Measurements from ENCODE around the gene CPB1. TPM values are rescaled to one million over a fixed set of nuclear protein-coding genes. Genes with fewer than 3 reads are reported as not detected.
A peak's percentile ranks its signal among the peaks of the same experiment; 100 is the strongest.

The CPB1 gene
- total and polyA plus RNA-seq, 2 of the 8 experiments (the other 6 are each of a cell fraction or from before 2014, with no cell fraction given) = not detected

DNA sequence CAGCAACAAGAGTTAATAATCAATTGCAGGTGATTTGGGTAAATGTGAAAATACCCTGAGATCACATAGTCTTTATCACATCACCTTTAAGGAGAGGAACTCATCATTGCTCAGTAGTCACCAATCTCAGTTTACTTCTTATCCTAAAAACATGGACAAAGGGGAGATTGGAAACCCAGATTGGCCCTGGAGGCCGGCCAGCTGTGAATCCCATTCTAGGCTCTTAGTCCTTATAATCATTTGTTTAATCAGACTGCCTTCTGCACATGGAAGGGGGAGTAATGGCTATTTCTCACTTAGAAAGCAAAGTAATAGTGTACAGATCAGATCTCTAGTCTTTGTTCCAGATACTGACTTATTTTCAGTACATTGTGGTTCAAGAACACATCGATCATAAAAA is 37.2 kb upstream of the CPB1 start:
- Histone ChIP-seq H2BK120ac (replicated peaks; ENCODE audit: low read depth, low read length) (no peak overlapping the region), H4K8ac (ENCODE audit: extremely low read depth, insufficient read depth, low read length) (no peak overlapping the region), H3K4me2 (ENCODE audit: insufficient read depth in 1 of 2, low read depth in 2 of 2, low read length in 2 of 2) (no peak overlapping the region), H4K5ac (ENCODE audit: insufficient read length, low read depth, low read length) (no peak overlapping the region), H3K56ac (replicated peaks; ENCODE audit: insufficient read length, low read depth, low read length) (no peak overlapping the region), H3K79me1 (ENCODE audit: low read depth, low read length) (no peaks in the 10 kb centered on the region), H3K9me3 (ENCODE audit: insufficient read depth in 2 of 2, low read depth in 1 of 2, low read length in 1 of 2) (peaks cover 10 to 13% of the 10 kb centered on the region in 2 experiments; a peak in 3 of 4 replicates), H3K18ac (ENCODE audit: extremely low read depth, low read length) (no peak overlapping the region), H2AK5ac (ENCODE audit: low read depth, low read length) (no peak overlapping the region), H2BK5ac (ENCODE audit: low read depth, low read length) (no peak overlapping the region), H3K14ac (ENCODE audit: insufficient read length) (no peak overlapping the region), H3K27me3 (replicated peaks in 1 of 4; ENCODE audit: control insufficient read depth in 3 of 4, extremely low read depth in 1 of 4, insufficient read depth in 3 of 4, low read length in 3 of 4) (no peaks in the 10 kb centered on the region), H3K9ac (replicated peaks in 1 of 4; ENCODE audit: extremely low read depth in 1 of 4, low read depth in 3 of 4, low read length in 3 of 4) (no peak overlapping the region), H2BK12ac (ENCODE audit: low read depth, low read length) (no peak overlapping the region), H3K4me1 (replicated peaks in 1 of 4; ENCODE audit: control insufficient read depth in 3 of 4, insufficient read depth in 4 of 4, low read length in 3 of 4) (no peaks in the 10 kb centered on the region), H3K23ac (ENCODE audit: insufficient read length) (no peak overlapping the region), H3K23me2 (ENCODE audit: low read depth, low read length) (no peaks in the 10 kb centered on the region), H3K27ac (ENCODE audit: low read depth, low read length) (no peak overlapping the region), H2BK15ac (ENCODE audit: low read length) (no peak overlapping the region), H3K4me3 (ENCODE audit: extremely low read depth in 1 of 4, insufficient read depth in 2 of 4, low read depth in 3 of 4, low read length in 4 of 4) (no peak overlapping the region), H3K4ac (replicated peaks; ENCODE audit: insufficient read length, low read depth, low read length) (no peak overlapping the region), H4K20me1 (replicated peaks in 1 of 2; ENCODE audit: control insufficient read depth in 1 of 2, insufficient read depth in 2 of 2, low read length in 2 of 2) (no peaks in the 10 kb centered on the region), H3K79me2 (ENCODE audit: control insufficient read depth in 1 of 2, insufficient read depth in 2 of 2, low read length in 2 of 2) (no peaks in the 10 kb centered on the region), H3K36me3 (ENCODE audit: control insufficient read depth in 2 of 4, insufficient read depth in 4 of 4, low read length in 3 of 4) (no peaks in the 10 kb centered on the region; a peak in 1 of 8 replicates), H2BK20ac (ENCODE audit: low read length) (no peak overlapping the region), H4K91ac (replicated peaks; ENCODE audit: insufficient read length, low read length) (no peak overlapping the region), H2AFZ (ENCODE audit: low read length) (no peak overlapping the region)
- TF ChIP-seq ZNF274 (IDR thresholded peaks at IDR 0.05; ENCODE audit: borderline replicate concordance, extremely low read depth, low read length) (no peak), ASH2L (IDR thresholded peaks at IDR 0.05; ENCODE audit: low read length) (no peak), EZH2 (IDR thresholded peaks at IDR 0.05; ENCODE audit: low read depth, low read length, severe bottlenecking) (no peak), EP300 (IDR thresholded peaks at IDR 0.05; ENCODE audit: borderline replicate concordance in 1 of 2, low read depth in 2 of 2, low read length in 2 of 2) (no peak), RBBP5 (IDR thresholded peaks at IDR 0.05; ENCODE audit: borderline replicate concordance, low read depth, low read length) (no peak), MAFK (IDR thresholded peaks at IDR 0.05; ENCODE audit: low read depth, low read length) (no peak), TBP (IDR thresholded peaks at IDR 0.05; ENCODE audit: low read depth, low read length) (no peak), SIN3A (conservative IDR thresholded peaks at IDR 0.05 in 1 of 2, IDR thresholded peaks at IDR 0.05 in 1 of 2; ENCODE audit: low read depth in 1 of 2, low read length in 2 of 2) (no peak)
- POLR2A ChIA-PET (ENCODE audit: partially characterized antibody) = no interaction called here
- FAIRE-seq (peak; percentile 28), DNase-seq (ENCODE audit: low read depth in 1 of 2, low spot score in 2 of 2) (no peak)
- 85% methylated on average over 2 of the region's 2 CpGs; no CpG with 5 or more reads in 1 of the 2 experiments for WGBS, 2 experiments (ENCODE audit: extremely low coverage in 1 of 2, insufficient coverage in 1 of 2, insufficient read length in 1 of 2, insufficient replicate concordance in 2 of 2, low coverage in 1 of 2, low lambda C conversion rate in 2 of 2, missing lambda C conversion rate in 1 of 2)
- CTCF ChIA-PET (ENCODE audit: partially characterized antibody) = interaction anchor here (1.0 kb wide), 1 partner anchor 63 kb away, joined by 3 read pairs; no protein-coding TSS in a partner anchor
